Measurements from ENCODE around the gene C1orf21.

C1orf21 gene

GRCh38 chr1:184426278-184426674 lies 39.4 kb downstream of the C1orf21 start:
- no peak for DNase-seq (ENCODE audit: low read depth)
- TF ChIP-seq CTCF (conservative IDR thresholded peaks at IDR 0.05; ENCODE audit: low read depth, low read length): no peak
- H3K4me3 ChIP-seq (ENCODE audit: low read length): no peak overlapping the region

GRCh38 chr1:184427722-184428121 lies 40.9 kb downstream of the C1orf21 start:
- H3K4me3 ChIP-seq (ENCODE audit: low read length): no peak overlapping the region
- no peak for TF ChIP-seq CTCF (conservative IDR thresholded peaks at IDR 0.05; ENCODE audit: low read depth, low read length)
- no peak for DNase-seq (ENCODE audit: low read depth)

- no peak for DNase-seq (ENCODE audit: low read depth)
- no peak overlapping the region for H3K4me3 ChIP-seq (ENCODE audit: low read length)
- no peak for TF ChIP-seq CTCF (conservative IDR thresholded peaks at IDR 0.05; ENCODE audit: low read depth, low read length)
These were observed 41.8 kb downstream of the C1orf21 start for GRCh38 chr1:184428604-184429003.

- no peak for DNase-seq (ENCODE audit: low read depth)
- TF ChIP-seq CTCF (conservative IDR thresholded peaks at IDR 0.05; ENCODE audit: low read depth, low read length): no peak
- H3K4me3 ChIP-seq (ENCODE audit: low read length): no peak overlapping the region
These were observed 42.5 kb downstream of the C1orf21 start for GRCh38 chr1:184429335-184429734.

GRCh38 chr1:184433956-184434502 lies 47.2 kb downstream of the C1orf21 start:
- TF ChIP-seq CTCF (conservative IDR thresholded peaks at IDR 0.05; ENCODE audit: low read depth, low read length): no peak
- no peak for DNase-seq (ENCODE audit: low read depth)
- H3K4me3 ChIP-seq (ENCODE audit: low read length): no peak overlapping the region

GRCh38 chr1:184437291-184437690 lies 50.5 kb downstream of the C1orf21 start:
- no peak for TF ChIP-seq CTCF (conservative IDR thresholded peaks at IDR 0.05; ENCODE audit: low read depth, low read length)
- DNase-seq (ENCODE audit: low read depth): no peak
- no peak overlapping the region for H3K4me3 ChIP-seq (ENCODE audit: low read length)

GRCh38 chr1:184438363-184438762 lies 51.5 kb downstream of the C1orf21 start:
- no peak for DNase-seq (ENCODE audit: low read depth)
- H3K4me3 ChIP-seq (ENCODE audit: low read length): no peak overlapping the region
- TF ChIP-seq CTCF (conservative IDR thresholded peaks at IDR 0.05; ENCODE audit: low read depth, low read length): no peak

Data from retinal pigment epithelial cell (primary cell).